Nephron (organoid): ENCODE results near the gene CAMKMT.

Experiments
- H3K27ac Mint-ChIP-seq, 3 experiments: 2 replicates each; pipeline ENCODE4 v1.8.0; 2020; ENCODE audit warnings: mixed read lengths in 3 of 3, mild to moderate bottlenecking in 2 of 3, moderate library complexity in 1 of 3
- H3K27me3 Mint-ChIP-seq: 2 replicates; pipeline ENCODE4 v1.8.0; 2021; ENCODE audit warnings: low read depth, mild to moderate bottlenecking, moderate library complexity, mixed read lengths
- H3K36me3 Mint-ChIP-seq: 2 replicates; pipeline ENCODE4 v1.8.0; 2020; ENCODE audit warnings: low read depth, mixed read lengths
- H3K4me1 Mint-ChIP-seq: 2 replicates; pipeline ENCODE4 v1.8.0; 2020; ENCODE audit warnings: mixed read lengths
- H3K4me3 Mint-ChIP-seq, 3 experiments: 2 replicates each; pipeline ENCODE4 v1.8.0; 2020; ENCODE audit warnings: mild to moderate bottlenecking in 3 of 3, mixed read lengths in 3 of 3, moderate library complexity in 2 of 3
- H3K9me3 Mint-ChIP-seq: 2 replicates; pipeline ENCODE4 v1.8.0; 2020; ENCODE audit warnings: mixed read lengths
- CTCF ChIP-seq, 3 experiments: fragments of 200-600 bp; sonication (generic); IDR thresholded peaks; one replicate each; pipeline ENCODE4 v1.5.0; 2021; ENCODE audit warnings: antibody characterized with exemption in 3 of 3; ENCODE audit not compliant: unreplicated experiment in 3 of 3

CAMKMT gene

GRCh38 chr2:44532031-44532430, 170.3 kb downstream of the CAMKMT start:
- Mint-ChIP-seq H3K4me3 (no peak overlapping the region), H3K36me3 (peaks cover 10% of the 10 kb centered on the region), H3K9me3 (peaks cover 7% of the 10 kb centered on the region), H3K27ac (no peak overlapping the region), H3K4me1 (peaks cover 5% of the 10 kb centered on the region), H3K27me3 (no peaks in the 10 kb centered on the region)
- TF ChIP-seq CTCF (IDR thresholded peaks at IDR 0.05; ENCODE audit: unreplicated experiment in 3 of 3), result no peak

- TF ChIP-seq CTCF (IDR thresholded peaks at IDR 0.05; ENCODE audit: unreplicated experiment in 3 of 3), result no peak
- no peak overlapping the region for H3K4me3 Mint-ChIP-seq
- H3K36me3 Mint-ChIP-seq, result peaks cover 10% of the 10 kb centered on the region
- H3K9me3 Mint-ChIP-seq, result peaks cover 10% of the 10 kb centered on the region
- peaks cover 5% of the 10 kb centered on the region for H3K4me1 Mint-ChIP-seq
- H3K27ac Mint-ChIP-seq, result no peak overlapping the region
- no peaks in the 10 kb centered on the region for H3K27me3 Mint-ChIP-seq
Observed at GRCh38 chr2:44533508-44533907, 171.8 kb downstream of the CAMKMT start.

GRCh38 chr2:44535376-44535775, 173.6 kb downstream of the CAMKMT start:
- no peak overlapping the region for H3K4me3 Mint-ChIP-seq
- H3K36me3 Mint-ChIP-seq, result peaks cover 10% of the 10 kb centered on the region
- H3K27ac Mint-ChIP-seq, result no peak overlapping the region
- no peak for TF ChIP-seq CTCF (IDR thresholded peaks at IDR 0.05; ENCODE audit: unreplicated experiment in 3 of 3)
- H3K4me1 Mint-ChIP-seq, result peaks cover 5% of the 10 kb centered on the region
- no peaks in the 10 kb centered on the region for H3K27me3 Mint-ChIP-seq
- H3K9me3 Mint-ChIP-seq, result peaks cover 10% of the 10 kb centered on the region

- Mint-ChIP-seq H3K27me3 (no peaks in the 10 kb centered on the region), H3K36me3 (peaks cover 9% of the 10 kb centered on the region), H3K27ac (no peak overlapping the region), H3K4me1 (peaks cover 1% of the 10 kb centered on the region), H3K4me3 (no peak overlapping the region), H3K9me3 (peaks cover 10% of the 10 kb centered on the region)
- no peak for TF ChIP-seq CTCF (IDR thresholded peaks at IDR 0.05; ENCODE audit: unreplicated experiment in 3 of 3)
Observed at GRCh38 chr2:44537264-44537663, 175.5 kb downstream of the CAMKMT start.

GRCh38 chr2:44542520-44542919, 180.8 kb downstream of the CAMKMT start:
- no peak for TF ChIP-seq CTCF (IDR thresholded peaks at IDR 0.05; ENCODE audit: unreplicated experiment in 3 of 3)
- Mint-ChIP-seq H3K4me1 (peaks cover 33% of the 10 kb centered on the region), H3K4me3 (no peak overlapping the region), H3K27ac (peak overlapping the region in 1 of 3 experiments; percentile 2), H3K9me3 (no peaks in the 10 kb centered on the region), H3K36me3 (no peaks in the 10 kb centered on the region), H3K27me3 (no peaks in the 10 kb centered on the region)
